ENCODE measurements around the gene ZNF438. TPM values are rescaled to one million over a fixed set of nuclear protein-coding genes. Genes with fewer than 3 reads are reported as not detected.

The ZNF438 gene
- total RNA-seq, 1 donor from 2014 or later, result 1.7 TPM

GRCh38 chr10:31010062-31010461, 21.6 kb downstream of the ZNF438 start:
- no peaks in the 10 kb centered on the region for H3K27me3 ChIP-seq
- DNase-seq (ENCODE audit: low spot score in 2 of 2), result no peak
- H3K27ac ChIP-seq, result peak overlapping the region in 1 of 2 donors; percentile 34
- intact Hi-C loops (cut with DNase I), result loop anchor here (5.0 kb wide), 1 partner anchor 33 kb away; no protein-coding TSS in a partner anchor
- peaks cover 0 to 18% of the 10 kb centered on the region in 2 donors for H3K4me1 ChIP-seq
- no peak overlapping the region for H3K4me3 ChIP-seq
- no peaks in the 10 kb centered on the region for H3K9me3 ChIP-seq
- no peaks in the 10 kb centered on the region for H3K36me3 ChIP-seq
- no peak for TF ChIP-seq CTCF (IDR thresholded peaks at IDR 0.05)

GRCh38 chr10:31005895-31006294, 25.8 kb downstream of the ZNF438 start:
- intact Hi-C loops (cut with DNase I), result no loop called here
- no peaks in the 10 kb centered on the region for H3K27me3 ChIP-seq
- no peaks in the 10 kb centered on the region for H3K36me3 ChIP-seq
- peaks cover 0 to 24% of the 10 kb centered on the region in 2 donors for H3K4me1 ChIP-seq
- H3K9me3 ChIP-seq, result no peaks in the 10 kb centered on the region
- no peak for DNase-seq (ENCODE audit: low spot score in 2 of 2)
- no peak overlapping the region for H3K4me3 ChIP-seq
- peak overlapping the region; percentile 39 to 78 for H3K27ac ChIP-seq
- no peak for TF ChIP-seq CTCF (IDR thresholded peaks at IDR 0.05)

GRCh38 chr10:31004611-31005193, 27.0 kb downstream of the ZNF438 start:
- Histone ChIP-seq H3K27ac (peak overlapping the region; percentile 29 to 50), H3K9me3 (no peaks in the 10 kb centered on the region), H3K4me1 (peaks cover 0 to 24% of the 10 kb centered on the region in 2 donors), H3K27me3 (no peaks in the 10 kb centered on the region), H3K4me3 (no peak overlapping the region), H3K36me3 (no peaks in the 10 kb centered on the region)
- no peak for DNase-seq (ENCODE audit: low spot score in 2 of 2)
- no peak for TF ChIP-seq CTCF (IDR thresholded peaks at IDR 0.05)
- intact Hi-C loops (cut with DNase I), result no loop called here

GRCh38 chr10:31001740-31002139, 29.9 kb downstream of the ZNF438 start:
- peaks cover 0 to 11% of the 10 kb centered on the region in 2 donors for H3K4me1 ChIP-seq
- intact Hi-C loops (cut with DNase I), result no loop called here

GRCh38 chr10:31000867-31001266, 30.8 kb downstream of the ZNF438 start:
- intact Hi-C loops (cut with DNase I), result no loop called here
- no peak for TF ChIP-seq CTCF (IDR thresholded peaks at IDR 0.05)
- no peaks in the 10 kb centered on the region for H3K36me3 ChIP-seq
- no peak for DNase-seq (ENCODE audit: low spot score in 2 of 2)
- no peak overlapping the region for H3K27ac ChIP-seq
- H3K27me3 ChIP-seq, result no peaks in the 10 kb centered on the region
- no peak overlapping the region for H3K4me3 ChIP-seq
- H3K9me3 ChIP-seq, result no peaks in the 10 kb centered on the region
- H3K4me1 ChIP-seq, result peaks cover 0 to 10% of the 10 kb centered on the region in 2 donors

More at GRCh38 chr10:31001740-31002139, 29.9 kb downstream of the ZNF438 start:
- no peak overlapping the region for H3K4me3 ChIP-seq
- no peaks in the 10 kb centered on the region for H3K9me3 ChIP-seq
- no peaks in the 10 kb centered on the region for H3K27me3 ChIP-seq
- H3K36me3 ChIP-seq, result no peaks in the 10 kb centered on the region
- no peak overlapping the region for H3K27ac ChIP-seq
- TF ChIP-seq CTCF (IDR thresholded peaks at IDR 0.05), result no peak
- no peak for DNase-seq (ENCODE audit: low spot score in 2 of 2)

All from ascending aorta (tissue), 2 donors.